Ascending aorta (tissue), 2 donors: Measurements from ENCODE around the gene MFSD12. TPM values are rescaled to one million over a fixed set of nuclear protein-coding genes. Genes with fewer than 3 reads are reported as not detected.

Experiments used
- DNase-seq, 2 donors: peaks; one replicate each; pipeline ENCODE4 v3.0.0-alpha.2; 2019; ENCODE audit warnings: low spot score in 2 of 2
- H3K27ac ChIP-seq, 2 donors: fragments of 200-600 bp; sonication (generic); one replicate each; pipeline ENCODE4 v1.5.1; 2016 to 2017; ENCODE audit warnings: mild to moderate bottlenecking in 1 of 2
- H3K27me3 ChIP-seq: fragments of 200-600 bp; sonication (generic); one replicate; pipeline ENCODE4 v1.5.1; 2017
- H3K36me3 ChIP-seq, 2 donors: fragments of 200-600 bp; sonication (generic); one replicate each; pipeline ENCODE4 v1.5.1; 2016
- H3K4me1 ChIP-seq, 2 donors: fragments of 200-600 bp; sonication (generic); one replicate each; pipeline ENCODE4 v1.5.1; 2016 to 2017; ENCODE audit warnings: mild to moderate bottlenecking in 1 of 2
- H3K4me3 ChIP-seq, 2 donors: fragments of 200-600 bp; sonication (generic); one replicate each; pipeline ENCODE4 v1.5.1; 2016 to 2017; ENCODE audit warnings: mild to moderate bottlenecking in 1 of 2
- H3K9me3 ChIP-seq, 2 donors: fragments of 200-600 bp; sonication (generic); one replicate each; pipeline ENCODE4 v1.5.1; 2016
- CTCF ChIP-seq, 3 experiments: fragments of 200-600 bp in 2 of 3; fragments of 450-650 bp in 1 of 3; sonication (generic) in 2 of 3; IDR thresholded peaks; one replicate each; pipeline ENCODE4 v1.5.1; 2016 to 2019; ENCODE audit warnings: antibody characterized with exemption in 3 of 3, mild to moderate bottlenecking in 1 of 3, moderate library complexity in 1 of 3
- intact Hi-C: fragments of 100-400 bp; cut with DNase I; formaldehyde crosslinking; loops from one replicate; pipeline ENCODE4 v1.15.1; 2023
- total RNA-seq: library from RNA; depleted of rRNA; stranded (reverse); fragments of >200 nt; gene quantifications from one replicate; pipeline ENCODE4 v1.1.0, GENCODE V29; 2016

Gene MFSD12
- total RNA-seq, 1 donor from 2014 or later, result 133 TPM

- intact Hi-C loops, result no loop called here
- no peak for DNase-seq
- TF ChIP-seq CTCF (IDR thresholded peaks at IDR 0.05), result no peak
- no peaks in the 10 kb centered on the region for H3K27me3 ChIP-seq
- H3K4me1 ChIP-seq, result no peaks in the 10 kb centered on the region
- peaks cover 48 to 66% of the 10 kb centered on the region in 2 donors for H3K36me3 ChIP-seq
- no peak overlapping the region for H3K27ac ChIP-seq
- H3K9me3 ChIP-seq, result no peaks in the 10 kb centered on the region
- no peak overlapping the region for H3K4me3 ChIP-seq
Measured at GRCh38 chr19:3524078-3524842, 33.1 kb downstream of the MFSD12 start.

GRCh38 chr19:3523361-3524077 is 33.9 kb downstream of the MFSD12 start:
- TF ChIP-seq CTCF (IDR thresholded peaks at IDR 0.05), result no peak
- no peaks in the 10 kb centered on the region for H3K27me3 ChIP-seq
- no peak overlapping the region for H3K27ac ChIP-seq
- no peaks in the 10 kb centered on the region for H3K4me1 ChIP-seq
- no peak overlapping the region for H3K4me3 ChIP-seq
- H3K36me3 ChIP-seq, result peaks cover 48 to 67% of the 10 kb centered on the region in 2 donors
- no peak for DNase-seq
- intact Hi-C loops, result no loop called here
- H3K9me3 ChIP-seq, result no peaks in the 10 kb centered on the region

- H3K36me3 ChIP-seq, result peaks cover 41 to 61% of the 10 kb centered on the region in 2 donors
Measured at GRCh38 chr19:3522421-3523360, 34.7 kb downstream of the MFSD12 start.

GRCh38 chr19:3521104-3521445 is 36.3 kb downstream of the MFSD12 start:
- no peaks in the 10 kb centered on the region for H3K27me3 ChIP-seq
- DNase-seq, result no peak
- intact Hi-C loops, result no loop called here
- H3K9me3 ChIP-seq, result no peaks in the 10 kb centered on the region
- peaks cover 25 to 46% of the 10 kb centered on the region in 2 donors for H3K36me3 ChIP-seq
- no peak for TF ChIP-seq CTCF (IDR thresholded peaks at IDR 0.05)
- H3K4me3 ChIP-seq, result no peak overlapping the region
- no peaks in the 10 kb centered on the region for H3K4me1 ChIP-seq
- H3K27ac ChIP-seq, result no peak overlapping the region

More at GRCh38 chr19:3522421-3523360, 34.7 kb downstream of the MFSD12 start:
- no peaks in the 10 kb centered on the region for H3K9me3 ChIP-seq
- H3K27ac ChIP-seq, result no peak overlapping the region
- H3K27me3 ChIP-seq, result no peaks in the 10 kb centered on the region
- intact Hi-C loops, result no loop called here
- DNase-seq, result no peak
- no peak for TF ChIP-seq CTCF (IDR thresholded peaks at IDR 0.05)
- H3K4me3 ChIP-seq, result no peak overlapping the region
- no peaks in the 10 kb centered on the region for H3K4me1 ChIP-seq
